HEK293 (cell line): ENCODE data around the gene ARHGAP24.

ENCODE experiments used
- CTCF ChIA-PET: fragments of 350-600 bp; formaldehyde crosslinking; extraction: SDS; loops from one replicate; lab custom pipeline; 2021; ENCODE audit warnings: antibody characterized with exemption; lab: Yijun Ruan, JAX
- POLR2A ChIA-PET: fragments of 300-600 bp; formaldehyde crosslinking; extraction: SDS; loops from one replicate; lab custom pipeline; 2020; ENCODE audit warnings: antibody characterized with exemption, inconsistent platforms; lab: Yijun Ruan, JAX
- H3K27ac ChIP-seq: fragments of 200-500 bp; sonication (Bioruptor generic); 2 replicates; pipeline ENCODE4 v1.5.1; 2014; ENCODE audit warnings: low read depth, low read length, control low read depth, inconsistent platforms; ENCODE audit errors: extremely low read depth
- H3K36me3 ChIP-seq, 2 experiments: fragments of 200-500 bp in 1 of 2; sonication (Bioruptor generic) in 1 of 2; 1 replicate in 1 of 2; 2 replicates in 1 of 2; pipeline ENCODE4 v1.5.1; 2014 to 2017; ENCODE audit warnings: inconsistent platforms in 2 of 2, low read length in 2 of 2; ENCODE audit not compliant: control insufficient read depth in 2 of 2, insufficient read depth in 1 of 2
- H3K4me1 ChIP-seq: fragments of 200-500 bp; sonication (Bioruptor generic); 2 replicates; pipeline ENCODE4 v1.5.1; 2014; ENCODE audit warnings: mild to moderate bottlenecking, low read length, inconsistent platforms; ENCODE audit not compliant: control insufficient read depth, insufficient read depth
- H3K4me3 ChIP-seq: 2 replicates; pipeline ENCODE4 v1.5.1; 2011; ENCODE audit warnings: low read depth, mild to moderate bottlenecking, control low read depth, low read length, moderate library complexity
- H3K9me3 ChIP-seq: fragments of 200-500 bp; sonication (Bioruptor generic); 2 replicates; pipeline ENCODE4 v1.5.1; 2014; ENCODE audit warnings: low read depth, low read length, inconsistent platforms; ENCODE audit not compliant: control insufficient read depth, insufficient read depth
- FEZF1 ChIP-seq: fragments of 450-650 bp; formaldehyde crosslinking; IDR thresholded peaks from 2 replicates; pipeline ENCODE4 v1.5.1; 2016; ENCODE audit warnings: missing biosample characterization, missing genetic modification characterization
- GLI4 ChIP-seq: fragments of 450-650 bp; formaldehyde crosslinking; IDR thresholded peaks from 2 replicates; pipeline ENCODE4 v1.5.1; 2016; ENCODE audit warnings: missing biosample characterization, missing genetic modification characterization
- HOXC10 ChIP-seq: sonication (generic); formaldehyde crosslinking; IDR thresholded peaks from 2 replicates; pipeline ENCODE4 v1.8.1; 2023; ENCODE audit warnings: mild to moderate bottlenecking, missing genetic modification reagents
- KLF1 ChIP-seq: fragments of 450-650 bp; formaldehyde crosslinking; IDR thresholded peaks from 2 replicates; pipeline ENCODE4 v1.5.1; 2016; ENCODE audit warnings: missing biosample characterization, missing genetic modification characterization
- KLF10 ChIP-seq: fragments of 450-650 bp; IDR thresholded peaks from 2 replicates; pipeline ENCODE4 v1.5.1; 2018; ENCODE audit warnings: missing biosample characterization, mild to moderate bottlenecking, missing genetic modification characterization
- REST ChIP-seq: fragments of 450-650 bp; formaldehyde crosslinking; IDR thresholded peaks from 2 replicates; pipeline ENCODE4 v1.5.1; 2016; ENCODE audit warnings: missing biosample characterization, missing genetic modification characterization
- SCRT1 ChIP-seq: fragments of 450-650 bp; formaldehyde crosslinking; IDR thresholded peaks from 2 replicates; pipeline ENCODE4 v1.5.1; 2016; ENCODE audit warnings: missing biosample characterization, missing genetic modification characterization, borderline replicate concordance
- SCRT2 ChIP-seq: fragments of 450-650 bp; formaldehyde crosslinking; IDR thresholded peaks from 2 replicates; pipeline ENCODE4 v1.5.1; 2016; ENCODE audit warnings: missing biosample characterization, missing genetic modification characterization
- TCF7L2 ChIP-seq: IDR thresholded peaks from 2 replicates; pipeline ENCODE4 v1.6.1; 2011; ENCODE audit warnings: low read depth, mild to moderate bottlenecking, inconsistent platforms, low read length, moderate library complexity, borderline replicate concordance
- ZBTB11 ChIP-seq: fragments of 450-650 bp; formaldehyde crosslinking; conservative IDR thresholded peaks from 2 replicates; pipeline ENCODE4 v1.5.1; 2016; ENCODE audit warnings: low read depth, missing biosample characterization, missing genetic modification characterization
- ZBTB44 ChIP-seq: fragments of 450-650 bp; IDR thresholded peaks from 2 replicates; pipeline ENCODE4 v1.5.1; 2018; ENCODE audit warnings: missing biosample characterization, mild to moderate bottlenecking, missing genetic modification characterization
- ZNF10 ChIP-seq: fragments of 450-650 bp; formaldehyde crosslinking; IDR thresholded peaks from 2 replicates; pipeline ENCODE4 v1.5.1; 2017; ENCODE audit warnings: missing biosample characterization, missing genetic modification characterization
- ZNF18 ChIP-seq: fragments of 450-650 bp; formaldehyde crosslinking; IDR thresholded peaks from 2 replicates; pipeline ENCODE4 v1.5.1; 2016; ENCODE audit warnings: missing biosample characterization, missing genetic modification characterization
- ZNF184 ChIP-seq: fragments of 450-650 bp; IDR thresholded peaks from 2 replicates; pipeline ENCODE4 v1.5.1; 2018; ENCODE audit warnings: missing biosample characterization, mild to moderate bottlenecking, missing genetic modification characterization
- ZNF19 ChIP-seq: fragments of 450-650 bp; formaldehyde crosslinking; IDR thresholded peaks from 2 replicates; pipeline ENCODE4; 2016; ENCODE audit warnings: missing biosample characterization, missing genetic modification characterization, low read depth
- ZNF211 ChIP-seq: fragments of 450-650 bp; formaldehyde crosslinking; IDR thresholded peaks from 2 replicates; pipeline ENCODE4 v1.5.1; 2016; ENCODE audit warnings: low read depth, missing biosample characterization, missing genetic modification characterization
- ZNF354C ChIP-seq: fragments of 450-650 bp; formaldehyde crosslinking; IDR thresholded peaks from 2 replicates; pipeline ENCODE4 v1.5.1; 2016; ENCODE audit warnings: missing biosample characterization, missing genetic modification characterization, low read depth, borderline replicate concordance
- ZNF416 ChIP-seq: fragments of 450-650 bp; formaldehyde crosslinking; IDR thresholded peaks from 2 replicates; pipeline ENCODE4 v1.5.1; 2016; ENCODE audit warnings: missing biosample characterization, missing genetic modification characterization
- ZNF513 ChIP-seq: fragments of 450-650 bp; IDR thresholded peaks from 2 replicates; pipeline ENCODE4 v1.5.1; 2018; ENCODE audit warnings: missing biosample characterization, missing genetic modification characterization
- ZNF544 ChIP-seq: fragments of 450-650 bp; formaldehyde crosslinking; IDR thresholded peaks from 2 replicates; pipeline ENCODE4 v1.5.0; 2017; ENCODE audit warnings: missing biosample characterization, missing genetic modification characterization
- ZSCAN4 ChIP-seq: fragments of 450-650 bp; formaldehyde crosslinking; IDR thresholded peaks from 2 replicates; pipeline ENCODE4 v1.5.1; 2017; ENCODE audit warnings: missing biosample characterization, missing genetic modification characterization

Gene ARHGAP24

GRCh38 chr4:85938062-85938461, 463.1 kb downstream of the ARHGAP24 start (continued):
- TF ChIP-seq ZNF513 (tag by site-specific recombination): no peak
- no peak for TF ChIP-seq ZNF354C (tag by site-specific recombination)
- no peak for TF ChIP-seq KLF10 (tag by site-specific recombination)
- TF ChIP-seq KLF1 (tag by site-specific recombination): no peak
- TF ChIP-seq ZNF10 (tag by site-specific recombination): no peak
- no peak for TF ChIP-seq ZNF19 (tag by site-specific recombination)

- TF ChIP-seq ZNF18: no peak
- TF ChIP-seq ZNF544: no peak
- TF ChIP-seq ZNF184 (tag by site-specific recombination): no peak
- TF ChIP-seq ZNF416 (tag by site-specific recombination): no peak
- no peak for TF ChIP-seq ZBTB11 (tag by site-specific recombination)
- TF ChIP-seq ZBTB44 (tag by site-specific recombination): no peak
- no peak for TF ChIP-seq ZNF10 (tag by site-specific recombination)
- no peak for TF ChIP-seq SCRT1 (tag by site-specific recombination)
- TF ChIP-seq ZSCAN4 (tag by site-specific recombination): no peak
- TF ChIP-seq HOXC10 (CRISPR knock-in tag): no peak
- no peak for TF ChIP-seq SCRT2 (tag by site-specific recombination)
- no peak for TF ChIP-seq TCF7L2
- TF ChIP-seq FEZF1: no peak
- no peak for TF ChIP-seq GLI4 (tag by site-specific recombination)
- TF ChIP-seq ZNF211 (tag by site-specific recombination): no peak
- no peak for TF ChIP-seq REST (tag by site-specific recombination)
- Histone ChIP-seq H3K4me3 (no peak overlapping the region), H3K9me3 (no peaks in the 10 kb centered on the region), H3K36me3 (no peaks in the 10 kb centered on the region), H3K4me1 (no peaks in the 10 kb centered on the region), H3K27ac (no peak overlapping the region)
- CTCF ChIA-PET: interaction anchor here (1.7 to 3.0 kb wide), 2 partner anchors 12 to 142 kb away, joined by 3 to 11 read pairs; no protein-coding TSS in a partner anchor
- POLR2A ChIA-PET: no interaction called here
Measured at GRCh38 chr4:85938902-85939301, 464.0 kb downstream of the ARHGAP24 start.
